HG02610 (cell line): ENCODE measurements around the gene GFER.
"Not testable (repeated sequence)": the region's sequence is repeated elsewhere in the genome, so short reads cannot be mapped to it uniquely, and the experiment has no call there.

Experiments
- ATAC-seq: cut with Tn5 transposase; IDR thresholded peaks from one replicate; pipeline ENCODE4 v1.9.1; 2021; ENCODE audit warnings: mild to moderate bottlenecking, moderate library complexity; ENCODE audit not compliant: unreplicated experiment

GFER gene

GRCh38 chr16:1957434-1958142, 26.4 kb upstream of the GFER start:
- not testable (repeated sequence) for ATAC-seq

DNA sequence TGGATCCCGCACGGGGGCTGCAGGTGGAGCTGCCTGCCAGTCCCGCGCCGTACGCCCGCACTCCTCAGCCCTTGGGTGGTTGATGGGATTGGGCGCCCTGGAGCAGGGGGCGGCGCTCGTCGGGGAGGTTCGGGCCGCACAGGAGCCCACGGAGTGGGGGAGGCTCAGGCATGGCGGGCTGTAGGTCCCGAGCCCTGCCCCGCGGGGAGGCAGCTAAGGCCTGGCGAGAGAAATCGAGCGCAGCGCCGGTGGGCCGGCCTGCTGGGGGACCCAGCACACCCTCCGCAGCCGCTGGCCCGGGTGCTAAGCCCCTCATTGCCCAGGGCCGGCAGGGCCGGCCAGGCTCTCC, 25.9 kb upstream of the GFER start:
- not testable (repeated sequence) for ATAC-seq

GRCh38 chr16:1958715-1959268, 25.2 kb upstream of the GFER start:
- no peak for ATAC-seq

DNA sequence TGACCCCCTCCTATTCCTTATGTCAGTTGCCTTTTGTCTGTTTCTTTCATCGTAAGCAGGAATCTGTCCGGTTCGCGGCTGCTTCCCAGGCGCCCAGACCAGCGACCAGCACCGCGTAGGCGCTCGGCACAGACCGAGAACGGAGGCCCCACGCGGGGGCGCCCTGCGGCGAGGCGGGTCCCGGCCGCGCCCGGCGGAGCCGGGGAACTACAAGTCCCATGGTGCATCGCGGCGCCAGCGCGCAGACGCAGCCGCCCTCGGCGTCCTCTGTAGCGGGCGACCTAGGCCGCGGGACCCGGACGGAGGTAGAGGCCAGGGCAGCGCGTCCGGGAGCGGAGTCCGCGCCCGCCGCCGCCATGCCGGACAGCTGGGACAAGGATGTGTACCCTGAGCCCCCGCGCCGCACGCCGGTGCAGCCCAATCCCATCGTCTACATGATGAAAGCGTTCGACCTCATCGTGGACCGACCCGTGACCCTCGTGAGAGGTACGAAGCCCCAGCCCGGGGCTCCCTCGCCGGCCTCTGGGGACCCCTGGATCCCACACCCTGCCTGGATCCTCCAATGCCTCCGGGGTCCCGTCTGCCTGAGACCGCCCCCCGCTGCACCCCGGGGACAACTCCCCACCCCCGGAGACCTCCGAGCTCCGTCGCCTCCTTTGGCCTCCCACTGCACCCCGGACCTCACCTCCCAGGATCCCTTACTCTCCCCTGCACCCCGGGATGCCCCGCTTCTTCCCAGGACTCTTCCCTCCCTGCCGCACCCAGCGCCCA, 24.5 kb upstream of the GFER start, which contains the start of gene NDUFB10:
TSS of gene NDUFB10 (plus strand) at position 270 of the 771 bp plus-strand sequence. CDS start at position 357, 87 bp downstream.
- ATAC-seq: peak; percentile 71

DNA sequence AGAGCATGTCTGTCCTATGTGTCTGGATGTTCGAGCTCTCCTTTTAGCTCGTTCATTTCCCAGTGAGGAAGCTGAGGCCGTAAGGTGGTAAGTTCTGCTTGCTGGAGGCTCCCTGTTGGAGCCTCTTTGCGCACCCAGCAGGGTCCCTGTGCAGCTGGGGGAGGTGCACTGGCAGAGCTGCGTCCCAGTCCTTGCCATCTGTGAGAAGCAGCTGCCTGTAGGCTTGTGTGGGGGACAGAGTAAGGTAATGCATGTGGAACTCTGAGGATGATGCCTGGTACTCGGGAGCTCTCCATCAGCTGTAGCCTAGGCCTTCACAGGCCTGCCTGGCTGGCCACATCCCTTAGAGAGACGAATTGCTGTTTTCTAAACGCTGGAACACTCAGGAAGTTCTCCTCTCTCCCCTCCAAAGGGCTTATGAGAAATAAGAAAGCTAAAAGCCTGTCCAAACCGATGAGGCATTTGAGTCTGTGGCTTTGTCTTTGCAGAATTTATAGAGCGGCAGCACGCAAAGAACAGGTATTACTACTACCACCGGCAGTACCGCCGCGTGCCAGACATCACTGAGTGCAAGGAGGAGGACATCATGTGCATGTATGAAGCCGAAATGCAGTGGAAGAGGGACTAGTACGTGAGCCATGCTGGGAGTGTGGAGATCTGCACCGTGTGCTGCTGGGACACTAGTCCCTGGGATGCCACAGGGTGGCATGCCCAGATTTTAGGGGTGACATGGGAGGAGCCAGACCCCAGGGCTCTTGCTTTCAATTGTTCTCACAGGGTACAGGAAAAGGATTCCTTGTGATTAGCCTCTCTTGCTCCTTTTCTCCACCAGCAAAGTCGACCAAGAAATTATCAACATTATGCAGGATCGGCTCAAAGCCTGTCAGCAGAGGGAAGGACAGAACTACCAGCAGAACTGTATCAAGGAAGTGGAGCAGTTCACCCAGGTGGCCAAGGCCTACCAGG, 23.0 kb upstream of the GFER start:
- no peak for ATAC-seq

- ATAC-seq: no peak
Measured at GRCh38 chr16:1961651-1962067, 22.3 kb upstream of the GFER start.

DNA sequence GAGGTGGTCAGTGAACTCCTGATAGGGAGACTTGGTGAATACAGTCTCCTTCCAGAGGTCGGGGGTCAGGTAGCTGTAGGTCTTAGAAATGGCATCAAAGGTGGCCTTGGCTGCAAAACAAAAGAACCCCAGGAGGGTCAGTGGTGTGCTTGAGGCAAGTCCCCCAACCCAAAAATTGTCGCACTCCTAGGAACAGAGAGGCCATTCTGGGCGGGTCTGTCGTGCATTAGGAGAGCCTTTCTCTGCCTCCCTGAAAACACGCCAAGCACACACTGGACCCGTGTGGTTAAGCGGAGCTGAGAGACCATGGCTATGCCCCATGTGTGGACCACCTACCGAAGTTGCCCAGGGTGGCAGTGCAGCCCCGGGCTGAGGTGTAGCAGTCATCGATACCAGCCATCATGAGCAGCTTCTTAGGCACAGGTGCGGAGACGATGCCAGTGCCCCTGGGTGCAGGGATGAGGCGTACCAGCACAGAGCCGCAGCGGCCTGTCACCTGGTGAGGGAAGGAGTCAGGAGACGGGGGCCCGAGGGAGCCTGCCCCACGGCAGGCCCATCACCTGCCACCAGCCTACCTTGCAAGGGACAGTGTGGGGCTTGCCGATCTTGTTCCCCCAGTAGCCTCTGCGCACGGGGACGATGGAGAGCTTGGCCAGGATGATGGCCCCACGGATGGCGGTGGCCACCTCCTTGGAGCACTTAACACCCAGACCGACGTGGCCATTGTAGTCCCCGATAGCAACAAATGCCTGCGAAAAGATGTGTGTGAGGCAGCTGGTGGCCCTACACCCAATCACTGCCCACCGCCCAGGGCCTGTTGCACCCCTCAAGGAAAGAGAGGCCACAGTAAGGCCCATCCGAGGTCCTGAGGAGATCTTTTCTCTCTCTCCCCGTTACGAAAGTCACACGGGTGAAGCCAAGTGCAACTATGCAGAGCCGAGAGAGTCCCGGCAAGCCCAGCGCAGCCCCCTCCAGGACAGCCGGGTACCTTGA, 21.5 kb upstream of the GFER start:
- not testable (repeated sequence) for ATAC-seq

- no peak for ATAC-seq
Measured at GRCh38 chr16:1963806-1964505, 20.0 kb upstream of the GFER start.

DNA sequence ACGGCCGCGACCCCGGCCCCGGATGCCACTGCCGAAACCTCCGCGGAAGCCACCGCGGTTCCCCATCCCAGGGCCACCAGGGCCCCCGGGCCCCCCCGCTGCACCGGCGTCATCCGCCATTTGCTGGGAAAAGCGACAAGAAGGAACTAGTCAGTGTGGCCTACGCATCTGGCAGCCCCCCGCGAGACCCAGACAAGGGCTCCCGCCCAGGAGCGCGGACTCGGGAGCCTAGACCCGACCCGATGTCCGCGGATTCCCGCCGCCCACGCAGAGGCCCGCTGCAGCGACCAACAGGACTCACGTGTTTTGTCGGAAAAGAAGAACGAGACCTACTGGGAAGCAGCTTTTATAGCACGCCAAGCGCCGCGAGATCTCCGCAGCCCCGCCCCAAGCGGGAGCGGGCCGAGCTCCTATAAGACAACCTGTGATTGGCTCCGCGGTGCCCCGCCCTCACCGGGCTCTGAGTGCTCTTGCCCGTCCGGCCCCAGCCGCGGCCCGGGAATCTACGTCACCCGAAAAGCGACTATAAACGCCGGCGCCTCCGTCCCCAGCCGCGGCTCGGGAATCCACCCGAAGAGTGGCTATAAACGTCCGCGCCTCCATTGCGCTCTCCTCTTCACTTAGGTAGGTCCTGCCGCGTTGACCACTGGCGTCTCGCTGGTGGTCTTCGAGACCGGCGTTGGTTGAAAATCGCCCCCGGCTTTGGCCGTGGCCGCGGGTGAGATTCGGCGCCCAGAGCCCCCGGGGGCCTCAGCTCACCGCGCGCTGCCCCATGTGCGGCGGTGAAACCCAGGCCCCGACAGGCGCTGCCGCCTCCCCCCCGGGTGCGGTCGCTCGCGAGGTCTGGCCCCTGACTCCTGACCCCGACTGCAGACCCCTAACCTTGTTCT, 19.2 kb upstream of the GFER start, which contains the start of gene RPS2:
TSS of gene RPS2 (minus strand) at position 321 of the 890 bp plus-strand sequence. CDS start at position 120, 201 bp downstream.
- ATAC-seq: peak; percentile 65

GRCh38 chr16:1965396-1966001, 18.5 kb upstream of the GFER start:
- no peak for ATAC-seq

- ATAC-seq: no peak
Measured at GRCh38 chr16:1966460-1966859, 17.5 kb upstream of the GFER start, which contains the start of gene RNF151. RNF151 (plus strand) TSS chr16:1966856; CDS start chr16:1966882, 26 bp downstream.

GRCh38 chr16:1968146-1968953, 15.6 kb upstream of the GFER start:
- no peak for ATAC-seq

DNA sequence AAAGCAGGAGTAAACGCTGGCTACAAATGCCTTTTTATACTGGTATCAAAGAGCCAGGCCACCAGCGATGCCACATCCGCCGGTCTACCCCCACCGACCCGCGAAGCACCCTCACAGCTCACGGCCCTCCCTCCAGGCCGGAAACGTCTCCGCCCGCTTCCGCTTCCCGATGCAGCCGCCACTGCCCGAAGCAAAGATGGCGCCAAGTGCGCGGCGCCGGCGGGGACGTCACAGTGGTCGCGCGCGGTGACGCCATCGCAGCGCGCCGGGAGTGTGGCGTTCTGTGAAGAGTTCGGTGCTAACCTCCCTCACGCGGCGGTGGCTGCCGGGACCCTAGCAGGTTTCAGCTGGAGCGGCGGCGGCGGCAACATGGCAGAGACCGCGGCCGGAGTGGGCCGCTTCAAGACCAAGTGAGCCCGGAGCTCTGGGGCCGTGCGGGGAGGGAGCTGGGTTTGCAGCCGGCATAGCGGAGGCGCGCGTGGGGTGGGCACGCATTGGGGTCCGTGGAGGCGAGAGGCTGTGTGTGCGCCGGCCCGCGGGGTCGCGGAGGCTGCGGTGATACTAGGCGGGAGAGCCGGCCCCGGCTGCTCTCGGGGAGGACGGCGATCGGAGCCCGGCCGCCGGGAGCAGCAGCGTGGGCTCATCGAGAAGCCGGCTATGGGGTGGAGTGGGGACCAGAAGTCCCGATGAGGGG, 12.1 kb upstream of the GFER start, which contains the start of gene TBL3:
TSS of gene TBL3 (plus strand) at position 258 of the 694 bp plus-strand sequence. CDS start at position 370, 112 bp downstream.
- peak; percentile 75 for ATAC-seq

DNA sequence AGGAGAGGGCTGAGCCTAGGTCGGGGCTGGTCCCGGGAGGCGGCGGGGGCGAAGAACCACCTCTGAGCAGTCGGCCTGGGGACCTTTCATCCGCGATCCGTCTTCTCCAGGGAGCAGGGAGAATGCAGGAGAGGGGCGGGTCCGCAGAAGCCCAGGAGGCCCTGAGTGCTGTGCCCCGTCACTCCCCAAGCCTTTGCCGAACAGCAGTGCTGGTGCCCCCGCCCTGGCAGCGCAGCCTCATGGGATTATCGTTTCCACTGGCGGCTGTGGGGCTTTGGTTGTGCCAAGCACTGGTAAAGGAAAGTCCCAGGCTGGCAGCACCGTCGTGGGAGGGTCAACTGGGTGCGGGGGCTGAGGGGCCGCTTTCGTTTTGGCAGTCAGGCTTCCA, 11.5 kb upstream of the GFER start:
- no peak for ATAC-seq

DNA sequence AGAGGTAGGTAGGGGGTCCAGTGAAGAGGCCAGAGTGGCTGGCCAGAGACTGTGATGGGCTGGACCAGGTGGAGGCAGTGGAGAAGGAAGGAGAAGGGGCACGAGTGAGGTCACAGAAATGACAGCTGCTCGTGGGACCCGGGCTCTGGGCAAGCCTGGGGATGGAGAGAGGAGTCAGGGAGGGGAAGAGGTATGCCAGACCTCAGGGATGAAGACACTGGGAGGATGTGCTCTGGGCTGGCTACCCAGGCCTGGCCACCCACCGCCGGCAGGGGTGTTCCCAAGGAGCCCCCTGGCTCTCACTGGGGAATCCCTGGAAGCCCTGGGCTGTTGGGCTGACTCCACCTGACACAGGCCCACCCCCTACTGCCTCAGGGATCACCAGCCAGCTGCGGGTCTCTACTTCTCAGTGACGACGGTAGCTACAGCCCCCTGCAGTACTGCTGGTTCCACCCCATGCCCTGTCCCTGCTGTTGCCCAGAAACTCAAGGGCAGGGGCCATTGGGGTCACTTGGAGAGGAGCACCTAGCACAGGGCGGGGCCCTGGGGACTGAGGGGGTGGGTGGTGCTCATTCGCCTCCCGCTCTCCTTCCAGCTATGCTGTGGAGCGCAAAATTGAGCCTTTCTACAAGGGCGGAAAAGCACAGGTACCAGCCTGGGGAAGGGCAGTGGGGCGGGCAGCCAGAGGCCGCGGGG, 10.4 kb upstream of the GFER start:
- ATAC-seq: no peak
